HCT116 (cell line): ENCODE data around the gene USP9X. TPM values are rescaled to one million over a fixed set of nuclear protein-coding genes. Genes with fewer than 3 reads are reported as not detected.

Source experiments
- ATAC-seq: fragments of 200-7000 bp; cut with Tn5 transposase; 2 replicates; pipeline ENCODE4 v1.9.1; 2020; ENCODE audit warnings: mild to moderate bottlenecking, moderate library complexity
- BruUV-seq: library from RNA; stranded (reverse); fragments of 400-500 nt; replicated peaks from 2 replicates; lab custom pipeline; 2021; lab: Mats Ljungman, UMichigan
- CTCF ChIA-PET: fragments of 300-600 bp; sonication (Branson Sonifier 250); formaldehyde crosslinking; loops from one replicate; lab custom pipeline; 2021; ENCODE audit warnings: antibody characterized with exemption; lab: Charles Lee
- POLR2A ChIA-PET: fragments of 300-600, 350-600 bp; sonication (Branson Sonifier 250); formaldehyde crosslinking; loops from one replicate; lab custom pipeline; 2021; ENCODE audit warnings: antibody characterized with exemption; lab: Charles Lee
- RAD21 ChIA-PET, 2 experiments: fragments of 300-600 bp; sonication (Branson Sonifier 250); formaldehyde crosslinking; loops; one replicate each; lab custom pipeline; 2023; ENCODE audit warnings: low total read pairs in 2 of 2; ENCODE audit not compliant: uncharacterized antibody in 2 of 2, unreplicated experiment in 2 of 2, low non-redundant PET in 1 of 2; lab: Charles Lee
- DNase-seq: peaks from one replicate; pipeline ENCODE4 v3.0.0-alpha.2; 2010; ENCODE audit warnings: low read depth, low spot score
- H2AFZ ChIP-seq: fragments of 200-600 bp; shearing (Covaris generic), sonication (generic); 2 replicates; pipeline ENCODE4 v1.6.1; 2017; ENCODE audit warnings: low read depth, mixed run types, mixed read lengths, antibody characterized with exemption, low read length; ENCODE audit not compliant: poor library complexity, severe bottlenecking
- H3K27ac ChIP-seq: 2 replicates; pipeline ENCODE4 v1.5.1; 2012; ENCODE audit warnings: low read depth, low read length
- H3K27me3 ChIP-seq: fragments of 200-600 bp; sonication (generic); 2 replicates; pipeline ENCODE4 v1.6.1; 2016; ENCODE audit warnings: mixed run types, low read length, mixed read lengths; ENCODE audit not compliant: insufficient read depth
- H3K36me3 ChIP-seq, 2 experiments: fragments of 200-500 bp in 1 of 2; fragments of 200-600 bp in 1 of 2; sonication (Bioruptor generic) in 1 of 2; sonication (generic) in 1 of 2; 2 replicates each; pipeline versions ENCODE4 v1.5.1 to v1.6.1; 2014 to 2016; ENCODE audit warnings: low read length in 2 of 2, inconsistent platforms in 1 of 2, mixed read lengths in 1 of 2, mixed run types in 1 of 2; ENCODE audit not compliant: insufficient read depth in 2 of 2, control insufficient read depth in 1 of 2
- H3K4me1 ChIP-seq, 2 experiments: fragments of 200-600 bp in 1 of 2; sonication (generic) in 1 of 2; 2 replicates each; pipeline versions ENCODE4 v1.5.1 to v1.6.1; 2012 to 2017; ENCODE audit warnings: low read length in 2 of 2, inconsistent platforms in 1 of 2, mild to moderate bottlenecking in 1 of 2, mixed read lengths in 1 of 2, mixed run types in 1 of 2, moderate library complexity in 1 of 2; ENCODE audit not compliant: insufficient read depth in 2 of 2, control insufficient read depth in 1 of 2
- H3K4me2 ChIP-seq: fragments of 200-600 bp; sonication (generic); 2 replicates; pipeline ENCODE4 v1.6.1; 2017; ENCODE audit warnings: mixed run types, low read length, mixed read lengths
- H3K4me3 ChIP-seq, 2 experiments: fragments of 200-600 bp in 1 of 2; sonication (generic) in 1 of 2; replicated peaks in 1 of 2; 2 replicates each; pipeline ENCODE4 v1.5.1; 2011 to 2016; ENCODE audit warnings: low read length in 2 of 2, control low read depth in 1 of 2, low read depth in 1 of 2, mild to moderate bottlenecking in 1 of 2, mixed read lengths in 1 of 2, mixed run types in 1 of 2
- H3K79me2 ChIP-seq: fragments of 200-600 bp; sonication (generic); 2 replicates; pipeline ENCODE4 v1.6.1; 2017; ENCODE audit warnings: mild to moderate bottlenecking, mixed run types, low read length, moderate library complexity, mixed read lengths; ENCODE audit not compliant: insufficient read depth
- H3K9ac ChIP-seq: fragments of 200-600 bp; sonication (generic); 2 replicates; pipeline ENCODE4 v1.6.1; 2016; ENCODE audit warnings: low read length, mixed read lengths
- H3K9me2 ChIP-seq: fragments of 200-600 bp; sonication (generic), shearing (Covaris generic); 2 replicates; pipeline ENCODE4 v1.6.1; 2017; ENCODE audit warnings: mixed run types, mild to moderate bottlenecking, moderate library complexity; ENCODE audit not compliant: insufficient read depth
- H3K9me3 ChIP-seq, 2 experiments: fragments of 200-500 bp in 1 of 2; fragments of 200-600 bp in 1 of 2; sonication (Bioruptor generic) in 1 of 2; sonication (generic) in 1 of 2; 2 replicates each; pipeline ENCODE4 v1.6.1; 2014 to 2017; ENCODE audit warnings: low read length in 2 of 2, mixed read lengths in 2 of 2, inconsistent platforms in 1 of 2, low read depth in 1 of 2, mild to moderate bottlenecking in 1 of 2, mixed run types in 1 of 2, moderate library complexity in 1 of 2; ENCODE audit not compliant: control insufficient read depth in 1 of 2, insufficient read depth in 1 of 2
- H4K20me1 ChIP-seq: fragments of 200-600 bp; sonication (generic), shearing (Covaris generic); 2 replicates; pipeline ENCODE4 v1.6.1; 2017; ENCODE audit warnings: mixed run types, mild to moderate bottlenecking, moderate library complexity; ENCODE audit not compliant: insufficient read depth
- ELF1 ChIP-seq: IDR thresholded peaks from 2 replicates; pipeline ENCODE4 v1.6.1; 2012; ENCODE audit warnings: low read depth, borderline replicate concordance
- JUND ChIP-seq: IDR thresholded peaks from 2 replicates; pipeline ENCODE4 v1.6.1; 2012
- MAX ChIP-seq: IDR thresholded peaks from 2 replicates; pipeline ENCODE4 v1.6.1; 2012
- REST ChIP-seq: IDR thresholded peaks from 2 replicates; pipeline ENCODE4 v1.6.1; 2012; ENCODE audit warnings: low read depth
- ZBTB33 ChIP-seq: IDR thresholded peaks from 2 replicates; pipeline ENCODE4 v1.6.1; 2011; ENCODE audit warnings: mild to moderate bottlenecking, low read length, moderate library complexity; ENCODE audit not compliant: insufficient replicate concordance; ENCODE audit errors: extremely low read depth
- intact Hi-C: fragments of 100-400 bp; cut with micrococcal nuclease; formaldehyde crosslinking; loops from 2 replicates; pipeline ENCODE4 v1.10.0; 2022
- total RNA-seq: library from RNA; stranded (reverse); gene quantifications from one replicate; pipeline ENCODE4 v1.2.1, GENCODE V29; 2021; ENCODE audit not compliant: unreplicated experiment

Gene USP9X
- total RNA-seq, 1 experiment from 2014 or later, result 52.4 TPM

- ATAC-seq, result no peak
- no TSS peak for BruUV-seq
- Histone ChIP-seq H3K79me2 (no peaks in the 10 kb centered on the region), H4K20me1 (no peaks in the 10 kb centered on the region), H3K27me3 (no peaks in the 10 kb centered on the region), H3K9me3 (no peaks in the 10 kb centered on the region), H3K4me3 (no peak overlapping the region), H3K9ac (no peak overlapping the region), H2AFZ (no peak overlapping the region), H3K4me2 (no peak overlapping the region), H3K27ac (no peak overlapping the region), H3K36me3 (no peaks in the 10 kb centered on the region), H3K9me2 (no peaks in the 10 kb centered on the region), H3K4me1 (no peaks in the 10 kb centered on the region)
- no peak for DNase-seq
- RAD21 ChIA-PET, result no interaction called here
- intact Hi-C loops, result no loop called here
- POLR2A ChIA-PET, result no interaction called here
- TF ChIP-seq JUND, result no peak
- no peak for TF ChIP-seq MAX
- no peak for TF ChIP-seq REST
- TF ChIP-seq ELF1, result no peak
- TF ChIP-seq ZBTB33, result no peak
- CTCF ChIA-PET, result no interaction called here
These were observed 41.4 kb upstream of the USP9X start for GRCh38 chrX:41043674-41044345.
